Keratinocyte (primary cell): ENCODE measurements around the gene ANO3. TPM values are rescaled to one million over a fixed set of nuclear protein-coding genes. Genes with fewer than 3 reads are reported as not detected.

Experiments
- DNase-seq: peaks from one replicate; pipeline ENCODE4 v3.0.0-alpha.2; 2011; ENCODE audit warnings: low read depth, missing footprints, low spot score
- FAIRE-seq: peaks from 2 replicates; lab custom pipeline; 2011; peaks lifted over from hg19 to GRCh38; lab: Jason Lieb, UNC
- H2AFZ ChIP-seq: 2 replicates; pipeline ENCODE4 v1.6.0; 2012; ENCODE audit warnings: low read length, control low read depth, inconsistent platforms; ENCODE audit not compliant: control insufficient read depth
- H3K27ac ChIP-seq: 2 replicates; pipeline ENCODE4 v1.5.1; 2011; ENCODE audit warnings: low read length; ENCODE audit not compliant: control insufficient read depth, insufficient read depth
- H3K27me3 ChIP-seq: 3 replicates; pipeline ENCODE4 v1.6.0; 2011; ENCODE audit warnings: low read length; ENCODE audit not compliant: control insufficient read depth, insufficient read depth; ENCODE audit errors: extremely low read depth
- H3K36me3 ChIP-seq, 2 experiments: 2 replicates in 1 of 2; 3 replicates in 1 of 2; pipeline ENCODE4 v1.5.1; 2011; ENCODE audit warnings: low read length in 2 of 2, mild to moderate bottlenecking in 1 of 2; ENCODE audit not compliant: control insufficient read depth in 2 of 2, insufficient read depth in 2 of 2; ENCODE audit errors: extremely low read depth in 1 of 2
- H3K4me1 ChIP-seq: 3 replicates; pipeline ENCODE4 v1.5.1; 2011; ENCODE audit warnings: low read length; ENCODE audit not compliant: control insufficient read depth, insufficient read depth; ENCODE audit errors: extremely low read depth
- H3K4me2 ChIP-seq: 3 replicates; pipeline ENCODE4 v1.6.0; 2011; ENCODE audit warnings: low read depth, low read length; ENCODE audit not compliant: control insufficient read depth, insufficient read depth; ENCODE audit errors: extremely low read depth
- H3K4me3 ChIP-seq, 3 experiments: fragments of 200-600 bp in 1 of 3; sonication (generic) in 1 of 3; 2 replicates in 2 of 3; 3 replicates in 1 of 3; pipeline ENCODE4 v1.5.1; 2011 to 2016; ENCODE audit warnings: low read length in 3 of 3, mild to moderate bottlenecking in 3 of 3, control low read depth in 2 of 3, inconsistent platforms in 1 of 3, low read depth in 1 of 3, mixed read lengths in 1 of 3, mixed run types in 1 of 3, moderate library complexity in 1 of 3; ENCODE audit not compliant: control insufficient read depth in 2 of 3, insufficient read depth in 2 of 3; ENCODE audit errors: extremely low read depth in 1 of 3
- H3K79me2 ChIP-seq: 2 replicates; pipeline ENCODE4 v1.6.0; 2012; ENCODE audit warnings: low read length; ENCODE audit not compliant: control insufficient read depth, insufficient read depth
- H3K9ac ChIP-seq: 3 replicates; pipeline ENCODE4 v1.6.0; 2011; ENCODE audit warnings: low read length; ENCODE audit not compliant: control insufficient read depth, insufficient read depth; ENCODE audit errors: extremely low read depth
- H3K9me1 ChIP-seq: 3 replicates; pipeline ENCODE4 v1.6.0; 2011; ENCODE audit warnings: low read length; ENCODE audit not compliant: control insufficient read depth, insufficient read depth; ENCODE audit errors: extremely low read depth
- H3K9me3 ChIP-seq: 2 replicates; pipeline ENCODE4 v1.5.1; 2012; ENCODE audit warnings: low read depth, low read length; ENCODE audit not compliant: control insufficient read depth
- H4K20me1 ChIP-seq: 3 replicates; pipeline ENCODE4 v1.6.0; 2011; ENCODE audit warnings: low read length; ENCODE audit not compliant: control insufficient read depth, insufficient read depth; ENCODE audit errors: extremely low read depth
- EZH2 ChIP-seq: IDR thresholded peaks from one replicate; pipeline ENCODE4 v1.6.1; 2012; ENCODE audit warnings: inconsistent platforms, mild to moderate bottlenecking, low read length, moderate library complexity
- dilution Hi-C: fragments of 300-500 bp; cut with MboI; formaldehyde crosslinking; loops from one replicate; pipeline ENCODE4 v1.7.0; 2020; ENCODE audit warnings: low sequenced_read_pairs; ENCODE audit not compliant: extremely low pct_ligation_motif_present
- polyA plus RNA-seq, 5 experiments: library from polyadenylated mRNA; depleted of rRNA in 3 of 5; stranded (reverse) in 3 of 5; stranded (forward) in 1 of 5; unstranded in 1 of 5; fragments of >200 nt; gene quantifications; 1 replicate in 1 of 5; 2 replicates in 3 of 5; 3 replicates in 1 of 5; pipeline versions ENCODE4 v1.2.1 to v1.2.3, GENCODE V29; 2011 to 2012; ENCODE audit warnings: missing spikeins in 2 of 5, low read depth in 1 of 5, low replicate concordance in 1 of 5
- TF ChIP-seq, protein P1 (sequence below), 3 experiments: IDR thresholded peaks in 1 of 3; conservative IDR thresholded peaks in 1 of 3; optimal IDR thresholded peaks in 1 of 3; 2 replicates in 2 of 3; 3 replicates in 1 of 3; pipeline versions ENCODE3 to v1.5.1; 2011; ENCODE audit warnings: low read length in 3 of 3, mild to moderate bottlenecking in 3 of 3, moderate library complexity in 2 of 3, control low read depth in 1 of 3, inconsistent platforms in 1 of 3; ENCODE audit not compliant: insufficient read depth in 2 of 3; ENCODE audit errors: extremely low read depth in 1 of 3

The ANO3 gene
- polyA plus RNA-seq, 1 donor (not counting 4 experiments of a cell fraction or from before 2014, with no cell fraction given): 0.01 TPM

DNA sequence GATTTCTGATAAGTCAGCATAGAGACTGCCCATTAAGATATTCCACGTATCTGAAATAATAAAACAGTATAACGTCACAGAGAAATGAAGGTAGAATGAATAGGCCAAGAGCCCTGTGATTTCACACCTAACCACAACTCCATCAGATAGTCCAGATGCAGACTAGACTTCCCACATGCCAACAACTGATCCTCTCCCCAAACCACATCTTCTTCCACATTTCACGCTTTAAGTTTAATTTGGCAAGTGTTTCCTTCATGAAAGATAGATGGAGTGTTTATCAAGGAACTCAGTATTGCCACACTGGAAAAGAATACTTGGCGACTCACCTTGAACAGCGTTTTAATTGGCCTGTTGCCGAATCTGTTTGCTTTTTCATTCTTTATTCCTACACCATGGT, 158.6 kb downstream of the ANO3 start:
- Histone ChIP-seq H3K27me3 (no peaks in the 10 kb centered on the region), H3K79me2 (no peaks in the 10 kb centered on the region), H3K9me1 (no peaks in the 10 kb centered on the region), H3K4me3 (no peak overlapping the region), H3K36me3 (no peaks in the 10 kb centered on the region), H3K4me2 (no peak overlapping the region), H3K4me1 (no peaks in the 10 kb centered on the region), H4K20me1 (no peaks in the 10 kb centered on the region), H3K9me3 (no peaks in the 10 kb centered on the region), H3K27ac (no peak overlapping the region), H2AFZ (no peak overlapping the region), H3K9ac (no peak overlapping the region)
- no peak for DNase-seq
- no peak for FAIRE-seq
- dilution Hi-C loops: no loop called here
- TF ChIP-seq EZH2: no peak
- TF ChIP-seq, protein P1, sequence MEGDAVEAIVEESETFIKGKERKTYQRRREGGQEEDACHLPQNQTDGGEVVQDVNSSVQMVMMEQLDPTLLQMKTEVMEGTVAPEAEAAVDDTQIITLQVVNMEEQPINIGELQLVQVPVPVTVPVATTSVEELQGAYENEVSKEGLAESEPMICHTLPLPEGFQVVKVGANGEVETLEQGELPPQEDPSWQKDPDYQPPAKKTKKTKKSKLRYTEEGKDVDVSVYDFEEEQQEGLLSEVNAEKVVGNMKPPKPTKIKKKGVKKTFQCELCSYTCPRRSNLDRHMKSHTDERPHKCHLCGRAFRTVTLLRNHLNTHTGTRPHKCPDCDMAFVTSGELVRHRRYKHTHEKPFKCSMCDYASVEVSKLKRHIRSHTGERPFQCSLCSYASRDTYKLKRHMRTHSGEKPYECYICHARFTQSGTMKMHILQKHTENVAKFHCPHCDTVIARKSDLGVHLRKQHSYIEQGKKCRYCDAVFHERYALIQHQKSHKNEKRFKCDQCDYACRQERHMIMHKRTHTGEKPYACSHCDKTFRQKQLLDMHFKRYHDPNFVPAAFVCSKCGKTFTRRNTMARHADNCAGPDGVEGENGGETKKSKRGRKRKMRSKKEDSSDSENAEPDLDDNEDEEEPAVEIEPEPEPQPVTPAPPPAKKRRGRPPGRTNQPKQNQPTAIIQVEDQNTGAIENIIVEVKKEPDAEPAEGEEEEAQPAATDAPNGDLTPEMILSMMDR (optimal IDR thresholded peaks at IDR 0.05 in 1 of 3, IDR thresholded peaks at IDR 0.05 in 1 of 3, conservative IDR thresholded peaks at IDR 0.05 in 1 of 3; ENCODE audit: extremely low read depth in 1 of 3, insufficient read depth in 2 of 3, low read length in 3 of 3): no peak

DNA sequence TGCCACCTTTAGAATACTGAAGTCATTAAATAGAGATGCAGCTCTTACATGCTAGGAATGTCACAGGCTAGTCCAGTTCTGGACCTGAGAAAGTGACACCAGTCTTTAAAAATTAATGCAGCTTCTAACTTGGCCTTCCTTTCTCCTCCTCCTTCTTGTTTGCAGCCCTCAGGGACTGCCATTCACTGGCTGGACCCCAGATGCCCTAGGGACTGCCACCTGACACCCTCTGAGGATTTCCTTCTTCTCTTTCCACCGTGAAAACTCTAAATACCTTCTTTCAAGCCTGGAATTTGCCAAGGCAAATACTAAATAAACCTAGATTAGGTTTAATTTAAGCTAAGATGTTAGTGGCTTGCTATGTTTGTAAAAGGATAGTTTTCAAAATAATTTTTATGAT, 161.7 kb downstream of the ANO3 start:
- H3K4me1 ChIP-seq: no peaks in the 10 kb centered on the region
- no peaks in the 10 kb centered on the region for H3K79me2 ChIP-seq
- no peaks in the 10 kb centered on the region for H3K9me3 ChIP-seq
- no peaks in the 10 kb centered on the region for H3K27me3 ChIP-seq
- H2AFZ ChIP-seq: no peak overlapping the region
- no peak for FAIRE-seq
- no peaks in the 10 kb centered on the region for H4K20me1 ChIP-seq
- no peak overlapping the region for H3K4me3 ChIP-seq
- no peak for DNase-seq
- no peak overlapping the region for H3K27ac ChIP-seq
- H3K9ac ChIP-seq: no peak overlapping the region
- dilution Hi-C loops: no loop called here
- H3K4me2 ChIP-seq: no peak overlapping the region
- TF ChIP-seq, protein P1 (optimal IDR thresholded peaks at IDR 0.05 in 1 of 3, IDR thresholded peaks at IDR 0.05 in 1 of 3, conservative IDR thresholded peaks at IDR 0.05 in 1 of 3; ENCODE audit: extremely low read depth in 1 of 3, insufficient read depth in 2 of 3, low read length in 3 of 3): no peak
- H3K9me1 ChIP-seq: no peaks in the 10 kb centered on the region
- no peaks in the 10 kb centered on the region for H3K36me3 ChIP-seq
